Brain microvascular endothelial cell (primary cell): ENCODE results near the gene RNASEH1.

Experiments
- DNase-seq: peaks from one replicate; pipeline ENCODE4 v3.0.0-alpha.2; 2020
- H3K27ac ChIP-seq: fragments of 250-450 bp; sonication (Bioruptor Pico); 2 replicates; pipeline ENCODE4 v1.5.1; 2020; ENCODE audit warnings: mild to moderate bottlenecking, moderate library complexity
- H3K27me3 ChIP-seq: fragments of 250-450 bp; sonication (Bioruptor Pico); replicated peaks from 2 replicates; pipeline ENCODE4 v1.5.1; 2020; ENCODE audit warnings: mild to moderate bottlenecking
- H3K36me3 ChIP-seq: fragments of 250-450 bp; sonication (Bioruptor Pico); replicated peaks from 2 replicates; pipeline ENCODE4 v1.5.1; 2020; ENCODE audit warnings: mild to moderate bottlenecking
- H3K4me3 ChIP-seq: 2 replicates; pipeline ENCODE4 v1.5.1; 2011; ENCODE audit warnings: low read depth, mild to moderate bottlenecking, control low read depth, low read length, moderate library complexity
- CTCF ChIP-seq: IDR thresholded peaks from 2 replicates; pipeline ENCODE4 v1.5.1; 2011; ENCODE audit warnings: low read depth, mild to moderate bottlenecking, moderate library complexity, low read length, control low read depth, inconsistent platforms; ENCODE audit errors: missing control alignments
- in situ Hi-C: cut with HindIII; loops from 2 replicates; pipeline ENCODE4 v1.10.0; 2017; ENCODE audit warnings: low sequenced_read_pairs, low pct_ligation_motif_present

The RNASEH1 gene

GRCh38 chr2:3598197-3598910, 40.2 kb upstream of the RNASEH1 start:
- TF ChIP-seq CTCF, result no peak
- in situ Hi-C loops, result no loop called here
- no peak for DNase-seq
- H3K36me3 ChIP-seq, result no peaks in the 10 kb centered on the region
- no peaks in the 10 kb centered on the region for H3K27me3 ChIP-seq
- no peak overlapping the region for H3K27ac ChIP-seq
- no peak overlapping the region for H3K4me3 ChIP-seq

GRCh38 chr2:3597567-3597966, 39.4 kb upstream of the RNASEH1 start:
- H3K36me3 ChIP-seq, result no peaks in the 10 kb centered on the region
- in situ Hi-C loops, result no loop called here
- no peak for DNase-seq

GRCh38 chr2:3596901-3597417, 38.8 kb upstream of the RNASEH1 start:
- H3K36me3 ChIP-seq, result no peaks in the 10 kb centered on the region
- TF ChIP-seq CTCF, result no peak
- in situ Hi-C loops, result no loop called here
- H3K27me3 ChIP-seq, result no peaks in the 10 kb centered on the region
- no peak overlapping the region for H3K27ac ChIP-seq
- no peak overlapping the region for H3K4me3 ChIP-seq
- no peak for DNase-seq

More at GRCh38 chr2:3597567-3597966, 39.4 kb upstream of the RNASEH1 start:
- Histone ChIP-seq H3K4me3 (no peak overlapping the region), H3K27me3 (no peaks in the 10 kb centered on the region), H3K27ac (no peak overlapping the region)
- TF ChIP-seq CTCF, result no peak

- no peak for TF ChIP-seq CTCF
- in situ Hi-C loops, result no loop called here
- Histone ChIP-seq H3K27me3 (no peaks in the 10 kb centered on the region), H3K36me3 (no peaks in the 10 kb centered on the region), H3K4me3 (no peak overlapping the region), H3K27ac (no peak overlapping the region)
- no peak for DNase-seq
Measured at GRCh38 chr2:3595985-3596384, 37.9 kb upstream of the RNASEH1 start.

GRCh38 chr2:3595404-3595803, 37.3 kb upstream of the RNASEH1 start:
- in situ Hi-C loops, result no loop called here
- DNase-seq, result no peak
- H3K27ac ChIP-seq, result no peak overlapping the region
- H3K27me3 ChIP-seq, result no peaks in the 10 kb centered on the region
- TF ChIP-seq CTCF, result no peak
- H3K36me3 ChIP-seq, result no peaks in the 10 kb centered on the region
- H3K4me3 ChIP-seq, result no peak overlapping the region
